Activated naive CD4-positive, alpha-beta T cell treated with anti-CD3 and anti-CD28 coated beads, Interleukin-2, amount 10 ng/mL, durations not matched to agents 7 days and 5 days (primary cell): ENCODE measurements around the gene NCK1.
A peak's percentile ranks its signal among the peaks of the same experiment; 100 is the strongest.
"Not testable (repeated sequence)": the region's sequence is repeated elsewhere in the genome, so short reads cannot be mapped to it uniquely, and the experiment has no call there.

Source experiments
- CTCF ChIA-PET: fragments of 350-600 bp; sonication (Branson Sonifier 250); formaldehyde crosslinking; loops from one replicate; lab custom pipeline; 2021; ENCODE audit warnings: antibody characterized with exemption; lab: Charles Lee
- DNase-seq: peaks from one replicate; pipeline ENCODE4 v3.0.0-alpha.2; 2020
- H3K27ac Mint-ChIP-seq: one replicate; pipeline ENCODE4 v1.8.0; 2021; ENCODE audit warnings: mild to moderate bottlenecking, moderate library complexity, mixed read lengths
- H3K27me3 Mint-ChIP-seq: one replicate; pipeline ENCODE4 v1.8.0; 2021; ENCODE audit warnings: mild to moderate bottlenecking, mixed read lengths
- H3K36me3 Mint-ChIP-seq: one replicate; pipeline ENCODE4 v1.8.0; 2021; ENCODE audit warnings: mixed read lengths
- H3K4me1 Mint-ChIP-seq: one replicate; pipeline ENCODE4 v1.8.0; 2021; ENCODE audit warnings: mixed read lengths
- H3K4me3 Mint-ChIP-seq: one replicate; pipeline ENCODE4 v1.8.0; 2021; ENCODE audit warnings: mild to moderate bottlenecking, moderate library complexity, mixed read lengths
- H3K9me3 Mint-ChIP-seq: one replicate; pipeline ENCODE4 v1.8.0; 2021; ENCODE audit warnings: mixed read lengths

Gene NCK1

DNA sequence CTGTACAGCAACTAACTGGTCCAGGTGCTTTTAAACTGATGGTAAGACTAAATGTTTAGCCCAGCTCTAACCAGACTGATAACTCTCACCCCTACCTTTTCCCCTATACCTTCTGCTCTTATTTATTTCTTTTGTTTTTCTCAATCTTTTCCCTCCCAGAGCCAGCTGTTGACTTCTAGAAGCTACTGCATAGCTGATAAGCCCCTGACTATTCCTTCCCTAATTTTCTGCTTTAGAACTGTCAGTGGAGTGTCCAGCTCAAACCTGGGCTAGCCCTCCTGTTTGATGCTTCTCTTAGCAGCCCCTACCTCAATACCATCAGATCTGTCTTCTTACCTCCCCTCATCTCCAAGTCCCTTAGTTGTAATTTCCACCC lies 22.5 kb upstream of the NCK1 start:
- no peak overlapping the region for H3K4me3 Mint-ChIP-seq
- no peak for DNase-seq
- no peaks in the 10 kb centered on the region for H3K9me3 Mint-ChIP-seq
- peaks cover 20% of the 10 kb centered on the region for H3K36me3 Mint-ChIP-seq
- CTCF ChIA-PET: interaction anchor here (0.6 kb wide), 1 partner anchor 22 kb away, joined by 3 read pairs; the partner anchor contains the start of gene NCK1
- peaks cover 19% of the 10 kb centered on the region for H3K4me1 Mint-ChIP-seq
- no peaks in the 10 kb centered on the region for H3K27me3 Mint-ChIP-seq
- no peak overlapping the region for H3K27ac Mint-ChIP-seq

DNA sequence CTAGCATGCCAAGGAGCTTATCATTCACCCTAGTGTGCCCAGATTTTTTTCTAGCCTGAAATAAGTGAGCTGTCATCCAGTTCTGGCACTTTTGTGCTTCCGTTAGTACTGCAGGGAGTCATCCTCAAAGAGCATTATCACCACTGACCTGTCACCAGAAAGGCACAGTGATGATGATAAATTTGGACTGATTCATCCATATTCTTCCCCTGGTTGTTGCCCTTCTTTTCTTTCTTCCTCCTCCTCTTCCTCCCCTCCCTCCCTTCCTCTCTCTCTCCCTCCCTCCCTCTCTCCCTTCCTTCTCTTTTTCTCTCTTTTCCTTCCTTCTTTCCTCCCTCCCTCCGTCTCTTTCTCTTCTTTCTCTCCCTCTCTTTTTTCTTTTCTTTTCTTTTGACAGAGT lies 21.8 kb upstream of the NCK1 start:
- H3K4me1 Mint-ChIP-seq: peaks cover 19% of the 10 kb centered on the region
- no peak overlapping the region for H3K27ac Mint-ChIP-seq
- no peak overlapping the region for H3K4me3 Mint-ChIP-seq
- H3K36me3 Mint-ChIP-seq: peaks cover 23% of the 10 kb centered on the region
- no peak for DNase-seq
- CTCF ChIA-PET: no interaction called here
- H3K27me3 Mint-ChIP-seq: no peaks in the 10 kb centered on the region
- no peaks in the 10 kb centered on the region for H3K9me3 Mint-ChIP-seq

DNA sequence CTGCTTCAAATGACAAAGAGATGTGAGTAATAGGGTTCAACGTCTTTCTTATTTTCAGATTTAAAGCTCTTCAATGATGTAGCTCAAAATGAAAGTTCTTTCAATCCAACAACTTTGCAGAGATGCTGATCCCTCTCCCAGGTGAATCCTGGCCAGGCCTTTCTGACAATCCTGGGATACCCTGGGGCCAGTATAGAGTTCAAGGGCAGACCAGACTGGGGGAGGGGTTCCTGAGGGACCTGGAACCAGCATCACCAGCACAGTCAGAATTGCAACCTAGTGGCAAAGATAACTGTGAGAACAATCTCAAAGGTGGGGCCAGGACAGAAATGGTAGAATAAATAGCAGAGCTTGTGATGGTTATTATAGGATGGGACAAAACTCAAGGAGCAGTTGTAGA lies 19.7 kb upstream of the NCK1 start:
- H3K4me3 Mint-ChIP-seq: no peak overlapping the region
- peaks cover 19% of the 10 kb centered on the region for H3K4me1 Mint-ChIP-seq
- H3K36me3 Mint-ChIP-seq: peaks cover 29% of the 10 kb centered on the region
- H3K9me3 Mint-ChIP-seq: no peaks in the 10 kb centered on the region
- CTCF ChIA-PET: interaction anchor here (1.2 kb wide), 1 partner anchor 20 kb away, joined by 3 read pairs; the partner anchor contains the start of gene NCK1
- no peak for DNase-seq
- H3K27ac Mint-ChIP-seq: peak overlapping the region; percentile 34
- H3K27me3 Mint-ChIP-seq: no peaks in the 10 kb centered on the region

DNA sequence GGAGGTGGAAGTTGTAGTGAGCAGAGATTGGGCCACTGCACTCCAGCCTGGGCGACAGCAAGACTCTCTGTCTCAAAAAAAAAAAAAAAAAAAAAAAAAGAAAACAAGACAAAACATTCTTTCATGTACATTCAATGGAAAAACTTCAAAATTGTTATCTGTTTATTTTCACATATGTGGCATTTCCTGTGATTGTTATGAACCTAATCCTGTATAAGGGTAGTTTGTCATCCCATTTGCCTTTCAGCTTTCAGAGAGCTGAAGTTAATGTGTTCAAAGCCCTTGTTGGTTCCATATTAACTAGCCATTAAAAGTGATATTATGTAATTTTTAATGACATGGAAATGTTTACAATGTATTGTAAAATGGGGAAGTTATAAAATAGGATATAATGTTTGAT lies 17.3 kb upstream of the NCK1 start:
- Mint-ChIP-seq H3K27me3 (no peaks in the 10 kb centered on the region), H3K4me3 (no peak overlapping the region), H3K36me3 (peaks cover 27% of the 10 kb centered on the region), H3K27ac (no peak overlapping the region), H3K9me3 (no peaks in the 10 kb centered on the region), H3K4me1 (peaks cover 3% of the 10 kb centered on the region)
- no peak for DNase-seq
- CTCF ChIA-PET: no interaction called here

DNA sequence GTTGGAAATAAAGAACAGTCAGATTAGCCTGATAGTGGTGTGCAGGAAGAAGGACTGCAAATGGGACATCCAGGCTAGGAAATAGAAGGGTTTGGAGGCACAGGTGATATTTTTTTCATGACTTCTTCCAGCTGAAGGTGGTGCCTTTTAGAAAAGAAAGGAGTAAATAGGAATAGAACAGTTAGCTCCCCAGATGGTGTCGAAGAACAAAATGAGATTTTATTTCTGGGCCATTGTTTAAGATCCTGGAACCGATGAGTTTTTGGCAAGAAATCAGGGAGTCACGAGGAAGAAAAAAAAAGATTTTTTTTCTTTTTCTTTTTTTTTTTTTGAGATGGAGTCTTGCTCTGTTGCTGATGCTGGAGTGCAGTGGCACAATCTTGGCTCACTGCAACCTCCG lies 9.8 kb upstream of the NCK1 start:
- Mint-ChIP-seq H3K36me3 (peaks cover 29% of the 10 kb centered on the region), H3K4me3 (no peak overlapping the region), H3K4me1 (peaks cover 4% of the 10 kb centered on the region), H3K27ac (no peak overlapping the region), H3K27me3 (no peaks in the 10 kb centered on the region), H3K9me3 (peaks cover 9% of the 10 kb centered on the region)
- DNase-seq: no peak
- CTCF ChIA-PET: interaction anchor here (1.5 kb wide), 1 partner anchor 8 kb away, joined by 4 read pairs; no protein-coding TSS in a partner anchor

DNA sequence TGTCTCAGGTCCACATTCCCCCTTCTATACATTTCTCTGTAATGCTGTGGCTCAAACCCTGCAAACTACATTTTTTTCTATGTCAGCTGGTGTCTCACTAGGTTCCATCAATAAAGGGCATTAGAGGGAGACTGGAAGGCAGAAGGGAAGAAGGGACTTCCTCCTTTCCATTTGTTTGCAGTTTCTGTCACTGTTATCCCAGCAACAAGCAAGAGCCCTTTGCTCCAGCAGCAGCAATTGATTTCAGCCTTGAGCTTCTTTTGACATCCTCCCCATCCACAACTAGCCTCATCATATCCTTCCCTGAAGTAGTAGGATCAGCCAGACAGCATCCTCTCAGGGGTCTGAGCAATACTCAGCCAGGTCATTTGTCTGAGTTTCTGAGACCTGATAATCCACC lies 5.3 kb upstream of the NCK1 start:
- peaks cover 35% of the 10 kb centered on the region for H3K4me1 Mint-ChIP-seq
- H3K36me3 Mint-ChIP-seq: peaks cover 32% of the 10 kb centered on the region
- CTCF ChIA-PET: no interaction called here
- peaks cover 10% of the 10 kb centered on the region for H3K9me3 Mint-ChIP-seq
- H3K27ac Mint-ChIP-seq: no peak overlapping the region
- no peak for DNase-seq
- H3K27me3 Mint-ChIP-seq: peaks cover under 1% of the 10 kb centered on the region
- no peak overlapping the region for H3K4me3 Mint-ChIP-seq

DNA sequence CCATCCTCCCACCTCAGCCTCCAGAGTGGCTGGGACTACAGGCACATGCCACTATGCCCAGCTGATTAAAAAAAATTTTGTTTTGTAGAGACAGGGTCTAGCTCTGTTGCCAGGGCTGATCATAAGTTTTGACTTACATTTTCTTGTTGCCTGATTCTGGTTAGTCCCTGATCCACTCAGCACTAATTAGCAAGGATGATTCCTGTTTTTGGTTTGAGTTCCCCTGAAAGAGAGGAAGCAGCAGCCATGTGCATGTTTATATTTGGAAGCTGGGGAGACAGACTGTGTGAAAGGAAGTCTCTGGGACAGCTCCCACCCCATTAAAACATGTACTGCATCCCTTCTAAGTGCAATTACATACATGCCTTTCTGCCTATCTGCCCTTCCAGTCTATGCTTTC lies 3.6 kb upstream of the NCK1 start:
- Mint-ChIP-seq H3K27ac (no peak overlapping the region), H3K36me3 (peaks cover 32% of the 10 kb centered on the region), H3K4me3 (no peak overlapping the region), H3K9me3 (peaks cover 10% of the 10 kb centered on the region), H3K4me1 (peaks cover 42% of the 10 kb centered on the region), H3K27me3 (peaks cover 3% of the 10 kb centered on the region)
- CTCF ChIA-PET: interaction anchor here (0.7 to 0.8 kb wide), 2 partner anchors 35 to 106 kb away, joined by 3 read pairs; partner anchors contain the start of gene STAG1
- no peak for DNase-seq

DNA sequence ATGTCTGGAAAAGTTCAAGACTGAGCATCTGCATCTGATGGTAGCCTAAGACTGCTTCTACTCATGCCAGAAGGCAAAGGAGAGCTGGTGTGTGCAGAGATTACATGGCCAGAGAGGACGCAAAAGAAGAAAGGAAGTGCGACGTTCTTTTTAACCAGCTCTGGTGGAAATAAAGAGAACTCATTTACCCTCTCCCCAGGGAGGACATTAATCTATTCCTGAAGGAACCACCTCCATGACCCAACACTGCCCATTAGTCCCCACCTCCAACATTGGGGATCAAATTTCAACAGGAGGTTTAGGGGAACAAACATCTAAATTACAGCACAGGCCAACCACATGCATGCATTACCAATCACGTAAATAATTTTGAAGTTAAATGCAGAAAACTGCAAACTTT lies 1.5 kb upstream of the NCK1 start:
- Mint-ChIP-seq H3K27ac (peak overlapping the region; percentile 99), H3K4me1 (peaks cover 50% of the 10 kb centered on the region), H3K4me3 (peak overlapping the region; percentile 85), H3K27me3 (peaks cover 3% of the 10 kb centered on the region), H3K9me3 (peaks cover 10% of the 10 kb centered on the region), H3K36me3 (peaks cover 26% of the 10 kb centered on the region)
- DNase-seq: no peak
- CTCF ChIA-PET: interaction anchor here (0.7 to 4.3 kb wide), 4 partner anchors 9 to 469 kb away, joined by 3 to 24 read pairs (median 4); partner anchors contain the start of gene STAG1

DNA sequence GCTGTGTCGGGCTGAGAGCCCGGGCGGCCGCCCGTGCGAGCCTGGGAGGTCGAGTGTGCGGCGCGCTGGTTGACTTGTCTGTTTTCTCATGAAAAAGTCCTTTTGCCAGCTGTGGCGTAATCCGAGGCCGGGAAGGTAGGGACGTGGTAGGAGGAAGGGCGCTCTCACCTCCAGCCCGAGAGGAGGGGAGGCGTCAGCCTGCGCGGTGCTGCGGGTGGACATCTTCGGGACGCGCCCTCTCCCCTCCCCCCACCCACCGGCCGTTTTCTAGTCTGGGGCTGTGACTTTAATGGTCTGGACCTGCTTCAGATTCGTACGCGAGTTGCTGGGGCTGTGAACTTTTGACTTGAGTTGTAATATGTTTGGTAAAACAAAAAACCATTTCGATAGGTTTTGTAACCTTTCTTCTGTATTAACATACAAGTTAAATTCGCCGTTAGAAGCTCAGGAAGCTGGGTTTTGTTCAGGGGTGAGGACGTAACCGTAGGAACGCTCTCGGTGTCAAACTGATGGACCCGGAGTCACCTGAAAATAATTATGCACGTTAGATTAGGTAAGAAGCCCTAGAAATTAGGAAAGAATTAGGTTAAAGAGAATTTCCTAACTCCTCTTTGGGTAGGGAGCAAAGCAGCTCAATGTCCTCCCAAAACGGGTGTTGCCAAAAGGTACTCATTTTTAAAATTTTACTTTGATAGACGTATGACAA lies 762 bp downstream of the NCK1 start:
- Mint-ChIP-seq H3K27ac (peak overlapping the region; percentile 99), H3K36me3 (peaks cover 22% of the 10 kb centered on the region), H3K4me3 (peak overlapping the region; percentile 85), H3K27me3 (peaks cover 3% of the 10 kb centered on the region), H3K9me3 (no peaks in the 10 kb centered on the region), H3K4me1 (peaks cover 60% of the 10 kb centered on the region)
- DNase-seq: peak; percentile 65
- CTCF ChIA-PET: interaction anchor here (1.0 to 4.3 kb wide), 5 partner anchors 40 to 471 kb away, joined by 3 to 24 read pairs (median 5); partner anchors contain the start of gene STAG1

DNA sequence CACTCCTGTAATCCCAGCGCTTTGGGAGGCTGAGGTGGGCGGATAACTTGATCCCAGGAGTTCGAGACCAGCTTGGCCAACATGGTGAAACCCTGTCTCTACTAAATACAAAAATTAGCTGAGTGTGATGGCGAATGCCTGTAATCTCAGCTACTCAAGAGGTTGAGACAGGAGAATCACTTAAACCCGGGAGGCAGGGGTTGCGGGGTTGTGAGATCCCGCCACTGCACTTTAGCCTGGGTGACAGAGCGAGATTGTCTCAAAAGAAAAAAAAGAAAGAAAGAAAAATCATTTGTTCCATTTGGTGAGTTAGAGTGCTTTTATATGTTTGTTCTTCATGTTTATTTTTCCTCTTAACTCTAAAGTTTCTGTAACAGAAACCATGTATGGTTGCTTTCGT lies 7.3 kb downstream of the NCK1 start:
- no peak overlapping the region for H3K4me3 Mint-ChIP-seq
- H3K27ac Mint-ChIP-seq: no peak overlapping the region
- CTCF ChIA-PET: no interaction called here
- DNase-seq: no peak
- H3K9me3 Mint-ChIP-seq: peaks cover 17% of the 10 kb centered on the region
- no peaks in the 10 kb centered on the region for H3K27me3 Mint-ChIP-seq
- H3K4me1 Mint-ChIP-seq: peaks cover 26% of the 10 kb centered on the region
- peaks cover 47% of the 10 kb centered on the region for H3K36me3 Mint-ChIP-seq

DNA sequence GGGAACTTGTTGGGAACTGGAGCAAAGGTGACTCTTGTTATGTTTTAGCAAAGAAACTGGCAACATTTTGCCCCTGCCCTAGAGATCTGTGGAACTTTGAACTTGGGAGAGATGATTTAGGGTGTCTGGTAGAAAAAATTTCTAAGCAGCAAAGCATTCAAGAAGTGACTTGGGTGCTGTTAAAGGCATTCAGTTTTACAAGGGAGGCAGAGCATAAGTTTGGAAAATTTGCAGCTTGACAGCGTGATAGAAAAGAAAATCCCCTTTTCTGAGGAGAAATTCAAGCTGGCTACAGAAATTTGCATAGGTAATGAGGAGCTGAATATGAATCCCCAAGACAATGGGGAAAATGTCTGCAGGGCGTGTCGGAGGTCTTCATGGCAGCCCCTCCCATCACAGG lies 10.2 kb downstream of the NCK1 start:
- H3K27me3 Mint-ChIP-seq, DNase-seq, CTCF ChIA-PET, H3K4me3 Mint-ChIP-seq, H3K27ac Mint-ChIP-seq: not testable (repeated sequence)
- H3K4me1 Mint-ChIP-seq: peaks cover 11% of the 10 kb centered on the region
- H3K36me3 Mint-ChIP-seq: peaks cover 49% of the 10 kb centered on the region
- H3K9me3 Mint-ChIP-seq: peaks cover 17% of the 10 kb centered on the region

DNA sequence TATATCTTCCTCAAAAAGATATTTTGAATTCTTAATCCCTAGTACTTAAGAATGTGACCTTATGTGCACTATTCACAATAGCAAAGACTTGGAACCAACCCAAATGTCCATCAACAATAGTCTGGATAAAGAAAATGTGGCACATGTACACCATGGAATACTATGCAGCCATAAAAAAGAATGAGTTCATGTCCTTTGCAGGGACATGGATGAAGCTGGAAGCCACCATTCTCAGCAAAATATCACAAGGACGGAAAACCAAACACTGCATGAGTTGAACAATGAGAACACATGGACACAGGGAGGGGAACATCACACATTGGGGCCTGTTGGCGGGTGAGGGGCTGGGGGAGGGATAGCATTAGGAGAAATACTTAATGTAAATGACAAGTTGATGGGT lies 17.5 kb downstream of the NCK1 start:
- Mint-ChIP-seq H3K9me3 (peaks cover 13% of the 10 kb centered on the region), H3K36me3 (peaks cover 39% of the 10 kb centered on the region), H3K4me1 (peaks cover 30% of the 10 kb centered on the region)
- CTCF ChIA-PET, H3K27me3 Mint-ChIP-seq, H3K27ac Mint-ChIP-seq, H3K4me3 Mint-ChIP-seq, DNase-seq: not testable (repeated sequence)

DNA sequence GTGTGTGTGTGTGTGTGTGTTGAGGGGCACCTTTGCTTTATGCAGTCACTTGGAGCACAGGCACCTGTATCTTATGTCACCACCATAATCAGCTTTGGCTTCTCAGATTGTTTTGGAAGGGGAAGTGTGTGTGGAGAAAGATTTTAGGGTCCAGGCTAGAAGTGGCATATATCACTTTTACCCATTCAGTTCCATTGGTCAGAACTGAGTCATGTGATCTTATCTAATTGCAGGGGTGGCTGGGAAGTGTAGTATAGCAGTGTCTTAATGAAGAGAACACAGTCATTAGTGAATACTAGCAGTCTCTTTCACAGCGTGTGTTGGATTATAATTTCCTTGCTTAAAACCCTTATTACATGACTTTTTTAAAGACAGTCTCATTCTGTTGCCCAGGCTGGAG lies 20.6 kb downstream of the NCK1 start:
- Mint-ChIP-seq H3K27me3 (no peaks in the 10 kb centered on the region), H3K4me1 (peaks cover 56% of the 10 kb centered on the region), H3K27ac (no peak overlapping the region), H3K4me3 (no peak overlapping the region), H3K36me3 (peaks cover 38% of the 10 kb centered on the region), H3K9me3 (peaks cover 11% of the 10 kb centered on the region)
- DNase-seq: no peak
- CTCF ChIA-PET: no interaction called here

DNA sequence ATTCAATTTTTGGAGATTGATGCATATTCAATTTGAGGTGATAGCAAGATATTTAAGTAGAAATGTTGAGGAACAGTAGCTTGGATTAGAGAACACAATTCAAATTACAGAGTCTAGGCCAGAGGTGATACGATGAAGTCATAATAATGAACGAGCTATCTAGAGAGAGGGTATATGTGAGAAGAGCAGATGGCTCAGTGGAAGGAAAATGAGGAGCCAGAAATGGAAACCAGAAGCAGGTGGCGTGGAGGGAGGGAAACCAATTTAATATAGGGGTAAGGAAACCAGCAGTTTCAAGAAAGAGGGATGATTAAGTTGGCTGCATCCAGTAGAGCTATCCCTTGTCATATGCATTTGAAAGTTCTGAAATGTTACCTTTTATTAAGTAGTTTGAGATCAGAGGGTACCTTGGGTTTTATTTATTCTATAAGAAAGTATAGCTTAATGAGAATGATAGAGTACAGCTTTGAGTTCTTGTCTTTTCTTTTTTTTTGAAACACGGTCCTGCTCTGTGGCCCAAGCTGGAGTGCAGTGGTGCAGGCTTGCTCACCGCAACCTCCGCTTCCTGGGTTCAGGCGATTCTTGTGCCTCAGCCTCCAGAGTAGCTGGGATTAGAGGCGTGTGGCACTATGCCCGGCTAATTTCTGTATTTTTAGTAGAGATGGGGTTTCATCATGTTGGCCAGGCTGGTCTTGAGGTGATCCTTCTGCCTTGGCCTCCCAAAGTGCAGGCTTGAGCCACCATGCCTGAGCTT lies 22.1 kb downstream of the NCK1 start:
- DNase-seq: no peak
- CTCF ChIA-PET: no interaction called here

More for the DNA sequence above, 22.1 kb downstream of the NCK1 start:
- Mint-ChIP-seq H3K36me3 (peaks cover 33% of the 10 kb centered on the region), H3K9me3 (peaks cover 2% of the 10 kb centered on the region), H3K4me1 (peaks cover 60% of the 10 kb centered on the region), H3K4me3 (no peak overlapping the region), H3K27me3 (no peaks in the 10 kb centered on the region), H3K27ac (no peak overlapping the region)
